GM23248 (cell line): Measurements from ENCODE around the gene ZNF750. TPM values are rescaled to one million over a fixed set of nuclear protein-coding genes. Genes with fewer than 3 reads are reported as not detected.

Experiments
- DNase-seq: peaks from one replicate; pipeline ENCODE4 v3.0.0-alpha.2; 2015
- H2AFZ ChIP-seq: fragments of 200-600 bp; sonication (generic); 2 replicates; pipeline ENCODE4 v1.6.1; 2016; ENCODE audit warnings: antibody characterized with exemption
- H3F3A ChIP-seq: fragments of 200-600 bp; sonication (generic); 2 replicates; pipeline ENCODE4 v1.6.1; 2016; ENCODE audit warnings: mild to moderate bottlenecking, antibody characterized with exemption, mixed run types; ENCODE audit not compliant: insufficient read depth
- H3K27ac ChIP-seq: fragments of 200-600 bp; sonication (generic); 2 replicates; pipeline ENCODE4 v1.5.1; 2016; ENCODE audit warnings: mild to moderate bottlenecking
- H3K27me3 ChIP-seq: fragments of 200-600 bp; sonication (generic); replicated peaks from 2 replicates; pipeline ENCODE4 v1.6.1; 2016; ENCODE audit warnings: mild to moderate bottlenecking; ENCODE audit not compliant: insufficient read depth
- H3K36me3 ChIP-seq: fragments of 200-600 bp; sonication (generic); 2 replicates; pipeline ENCODE4 v1.6.1; 2016; ENCODE audit warnings: low read depth, mild to moderate bottlenecking
- H3K4me1 ChIP-seq: fragments of 200-600 bp; sonication (generic); 2 replicates; pipeline ENCODE4 v1.6.1; 2016; ENCODE audit warnings: mild to moderate bottlenecking; ENCODE audit not compliant: insufficient read depth
- H3K4me2 ChIP-seq: fragments of 200-600 bp; sonication (generic); one replicate; pipeline ENCODE4 v1.6.1; 2016; ENCODE audit warnings: mild to moderate bottlenecking; ENCODE audit not compliant: unreplicated experiment
- H3K4me3 ChIP-seq: fragments of 200-600 bp; sonication (generic); 2 replicates; pipeline ENCODE4 v1.5.1; 2016; ENCODE audit warnings: mild to moderate bottlenecking
- H3K79me2 ChIP-seq: fragments of 200-600 bp; sonication (generic); 2 replicates; pipeline ENCODE4 v1.6.1; 2016; ENCODE audit warnings: mild to moderate bottlenecking; ENCODE audit not compliant: insufficient read depth
- H3K9ac ChIP-seq: fragments of 200-600 bp; sonication (generic); 2 replicates; pipeline ENCODE4 v1.6.1; 2016; ENCODE audit warnings: mild to moderate bottlenecking
- H3K9me2 ChIP-seq: fragments of 200-600 bp; sonication (generic); 2 replicates; pipeline ENCODE4 v1.6.1; 2016; ENCODE audit warnings: mixed run types, mild to moderate bottlenecking, moderate library complexity; ENCODE audit not compliant: insufficient read depth
- H3K9me3 ChIP-seq: fragments of 200-600 bp; sonication (generic); one replicate; pipeline ENCODE4 v1.6.1; 2017; ENCODE audit warnings: low read depth
- H4K20me1 ChIP-seq: fragments of 200-600 bp; sonication (generic); 2 replicates; pipeline ENCODE4 v1.6.0; 2016; ENCODE audit not compliant: insufficient read depth
- EZH2 ChIP-seq: fragments of 200-600 bp; sonication (generic); IDR thresholded peaks from 2 replicates; pipeline ENCODE4 v1.6.1; 2018; ENCODE audit warnings: antibody characterized with exemption, mild to moderate bottlenecking; ENCODE audit not compliant: insufficient read depth, poor library complexity, severe bottlenecking
- EZH2phosphoT487 ChIP-seq: fragments of 200-600 bp; sonication (generic); IDR thresholded peaks from 2 replicates; pipeline ENCODE4 v1.6.1; 2018; ENCODE audit warnings: antibody characterized with exemption, moderate library complexity, mild to moderate bottlenecking, low read depth; ENCODE audit not compliant: insufficient read depth
- WGBS, 2 experiments: methylation state at CpG; one replicate each; pipeline ENCODE4 v1.1.6; 2015 to 2017; ENCODE audit warnings: low lambda C conversion rate in 2 of 2, low coverage in 1 of 2; ENCODE audit errors: missing lambda C conversion rate in 2 of 2; 5-methylcytosine and 5-hydroxymethylcytosine counted together
- in situ Hi-C: fragments of 300-500 bp; cut with MboI; formaldehyde crosslinking; loops from 2 replicates; pipeline ENCODE4 v1.15.0; 2020
- polyA plus RNA-seq: library from polyadenylated mRNA; unstranded; fragments of >200 nt; fragmentation: Nextera tagmentation; extraction: Ambion mirVana; gene quantifications from 2 replicates; pipeline ENCODE4 v1.2.1, GENCODE V29; 2016
- total RNA-seq: library from RNA; depleted of rRNA; stranded (reverse); fragments of >200 nt; shearing (Covaris generic); gene quantifications from 2 replicates; pipeline ENCODE4 v1.2.3, GENCODE V29; 2014

The ZNF750 gene
- total and polyA plus RNA-seq, 2 experiments from 2014 or later, result 0.11 TPM; not detected in 1

DNA sequence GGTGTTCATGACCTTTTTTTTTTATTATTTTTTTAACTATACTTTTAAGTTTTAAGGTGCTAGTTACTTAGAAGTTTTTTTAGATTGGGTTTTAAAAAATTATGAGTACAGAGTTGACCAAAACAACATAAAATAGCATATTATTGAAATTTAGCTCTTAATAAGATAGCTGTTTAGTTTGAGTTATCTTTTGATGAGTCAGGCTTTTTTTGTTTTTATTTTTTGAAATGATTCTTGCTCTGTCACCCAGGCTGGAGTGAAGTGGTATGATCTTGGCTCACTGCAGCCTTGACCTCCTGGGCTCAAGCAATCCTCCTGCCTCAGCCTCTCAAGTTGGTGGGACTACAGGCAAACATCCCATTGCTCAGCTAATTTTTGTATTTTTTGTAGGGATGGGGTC, 13.6 kb downstream of the ZNF750 start:
- Histone ChIP-seq H3K9ac (no peak overlapping the region), H4K20me1 (no peaks in the 10 kb centered on the region), H2AFZ (no peak overlapping the region), H3F3A (no peaks in the 10 kb centered on the region), H3K9me3 (no peaks in the 10 kb centered on the region), H3K36me3 (no peaks in the 10 kb centered on the region), H3K27me3 (no peaks in the 10 kb centered on the region), H3K4me1 (no peaks in the 10 kb centered on the region), H3K4me2 (no peak overlapping the region), H3K4me3 (no peak overlapping the region), H3K9me2 (no peaks in the 10 kb centered on the region), H3K27ac (no peak overlapping the region), H3K79me2 (no peaks in the 10 kb centered on the region)
- TF ChIP-seq EZH2phosphoT487, result no peak
- no peak for TF ChIP-seq EZH2
- DNase-seq, result no peak
- in situ Hi-C loops, result no loop called here

DNA sequence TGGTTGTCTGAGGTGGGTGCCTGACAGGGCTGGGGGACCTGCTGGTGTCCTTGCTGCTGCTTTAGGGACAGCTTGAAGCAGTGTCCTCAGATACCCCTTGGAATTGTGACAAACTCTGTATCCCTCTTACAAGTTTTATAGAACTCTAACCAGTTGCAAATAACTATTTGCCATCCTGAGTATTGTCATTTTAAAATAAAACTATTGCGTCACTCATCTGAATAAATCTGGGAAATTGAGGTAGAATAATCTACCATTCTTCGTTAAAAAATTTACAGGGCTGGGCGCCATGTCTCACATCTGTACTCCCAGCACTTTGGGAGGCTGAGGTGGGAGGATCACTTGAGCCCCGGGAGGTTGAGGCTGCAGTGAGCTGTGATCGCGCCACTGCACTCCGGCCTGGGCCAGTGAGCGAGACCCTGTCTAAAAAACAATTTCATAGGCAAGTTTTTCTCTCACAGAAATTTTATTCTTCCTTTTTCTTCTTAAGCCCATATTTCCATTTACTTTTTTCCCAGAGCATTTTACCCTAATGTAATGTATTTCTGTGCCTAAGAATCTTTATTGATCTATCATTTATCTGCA, 14.2 kb downstream of the ZNF750 start:
- Histone ChIP-seq H2AFZ (no peak overlapping the region), H3K4me2 (no peak overlapping the region), H3K4me1 (no peaks in the 10 kb centered on the region), H3K9ac (no peak overlapping the region), H3K79me2 (no peaks in the 10 kb centered on the region), H4K20me1 (no peaks in the 10 kb centered on the region), H3K4me3 (no peak overlapping the region), H3K36me3 (peaks cover 3% of the 10 kb centered on the region; the same call in 1 of the 2 replicates), H3K9me3 (no peaks in the 10 kb centered on the region), H3K27me3 (no peaks in the 10 kb centered on the region), H3K9me2 (no peaks in the 10 kb centered on the region), H3F3A (no peaks in the 10 kb centered on the region), H3K27ac (no peak overlapping the region)
- no peak for DNase-seq
- in situ Hi-C loops, result no loop called here
- no peak for TF ChIP-seq EZH2
- TF ChIP-seq EZH2phosphoT487, result no peak
- 84 to 90% methylated on average over 8 of the region's 8 CpGs for WGBS, 2 experiments

DNA sequence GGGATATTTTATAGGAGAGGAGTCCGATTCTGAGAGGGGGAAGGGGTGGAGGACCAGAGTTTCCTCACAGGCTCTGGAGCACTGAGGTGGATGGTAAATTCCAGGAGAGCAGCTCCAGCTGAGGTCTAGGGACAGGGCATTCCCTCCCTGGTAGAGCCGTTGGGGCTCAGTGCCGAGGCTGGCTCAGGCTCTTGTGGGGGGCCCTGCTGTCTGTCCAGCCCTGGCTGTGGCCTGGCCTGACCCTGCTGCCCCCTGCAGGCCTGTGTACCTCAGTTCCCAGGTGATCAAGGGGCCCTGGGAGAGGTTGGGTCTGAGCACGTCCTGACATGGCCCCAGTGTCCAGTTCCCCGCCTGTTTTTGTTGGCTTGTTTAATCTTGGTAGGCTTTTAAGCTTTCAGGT, 16.8 kb downstream of the ZNF750 start:
- Histone ChIP-seq H2AFZ (no peak overlapping the region), H3K4me3 (no peak overlapping the region), H3K4me2 (no peak overlapping the region), H3K4me1 (no peaks in the 10 kb centered on the region), H3K9me3 (no peaks in the 10 kb centered on the region), H3K27ac (no peak overlapping the region), H4K20me1 (no peaks in the 10 kb centered on the region), H3F3A (no peaks in the 10 kb centered on the region), H3K9me2 (no peaks in the 10 kb centered on the region), H3K27me3 (no peaks in the 10 kb centered on the region), H3K36me3 (peaks cover 10% of the 10 kb centered on the region), H3K9ac (no peak overlapping the region), H3K79me2 (no peaks in the 10 kb centered on the region)
- DNase-seq, result peak; percentile 6
- no peak for TF ChIP-seq EZH2
- in situ Hi-C loops, result no loop called here
- WGBS, 2 experiments, result 90 to 91% methylated on average over 5 of the region's 5 CpGs

DNA sequence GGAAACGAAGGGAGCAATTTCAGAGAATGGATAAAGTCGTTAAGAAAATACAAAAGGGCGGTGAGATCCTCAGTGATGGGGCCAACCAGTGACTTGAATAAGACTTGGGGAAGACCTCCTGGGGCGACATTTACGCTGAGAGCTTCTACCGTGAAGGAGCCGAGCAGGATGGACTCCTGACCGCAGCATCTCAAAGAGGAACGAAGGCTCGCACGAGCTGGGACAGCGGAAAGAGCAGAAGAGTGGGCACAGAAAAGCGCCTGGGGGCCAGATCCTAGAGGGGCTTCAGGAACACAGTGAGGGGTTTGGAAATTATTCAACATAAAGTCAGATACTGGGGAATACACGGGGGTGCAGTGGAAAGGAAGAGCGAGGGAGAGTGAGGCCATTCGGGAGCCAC, 17.5 kb downstream of the ZNF750 start:
- WGBS, 2 experiments, result 91 to 93% methylated on average over 16 of the region's 16 CpGs
- Histone ChIP-seq H3K27ac (no peak overlapping the region), H3K27me3 (no peaks in the 10 kb centered on the region), H3K9me2 (no peaks in the 10 kb centered on the region), H3K9me3 (no peaks in the 10 kb centered on the region), H3K9ac (no peak overlapping the region), H3K4me3 (no peak overlapping the region), H3K36me3 (peaks cover 10% of the 10 kb centered on the region), H4K20me1 (no peaks in the 10 kb centered on the region), H2AFZ (no peak overlapping the region), H3F3A (no peaks in the 10 kb centered on the region), H3K79me2 (no peaks in the 10 kb centered on the region), H3K4me2 (no peak overlapping the region), H3K4me1 (no peaks in the 10 kb centered on the region)
- no peak for DNase-seq
- TF ChIP-seq EZH2 (no peak), EZH2phosphoT487 (no peak)
- in situ Hi-C loops, result no loop called here

DNA sequence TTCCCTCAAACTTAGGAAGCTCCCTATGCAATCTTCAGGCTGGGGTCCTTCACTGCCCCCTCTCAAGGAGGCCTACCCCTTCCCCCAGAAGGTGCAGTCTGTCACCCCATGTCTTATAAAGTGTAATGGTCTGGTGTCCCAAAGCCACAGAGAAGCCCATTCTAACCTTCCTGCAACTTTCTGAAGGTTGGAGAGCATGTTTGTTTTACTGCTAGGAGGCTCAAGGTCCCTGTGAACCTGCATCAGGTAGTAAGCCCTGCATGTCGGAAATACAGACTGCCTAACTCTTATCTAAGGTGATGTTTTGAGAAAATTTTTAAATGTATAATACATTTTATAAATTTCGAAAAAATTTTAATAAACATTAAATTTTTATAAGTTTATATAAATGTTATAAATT, 18.3 kb downstream of the ZNF750 start:
- H3K9me3 ChIP-seq, result no peaks in the 10 kb centered on the region
- no peaks in the 10 kb centered on the region for H3K27me3 ChIP-seq
- no peak overlapping the region for H3K9ac ChIP-seq
- WGBS, 2 experiments, result 96 to 98% methylated on average over 2 of the region's 2 CpGs
- H3K9me2 ChIP-seq, result no peaks in the 10 kb centered on the region
- peaks cover 10% of the 10 kb centered on the region for H3K36me3 ChIP-seq
- H2AFZ ChIP-seq, result no peak overlapping the region
- no peaks in the 10 kb centered on the region for H3K79me2 ChIP-seq
- no peak overlapping the region for H3K27ac ChIP-seq
- no peak for DNase-seq
- no peak overlapping the region for H3K4me2 ChIP-seq
- no peaks in the 10 kb centered on the region for H3K4me1 ChIP-seq
- in situ Hi-C loops, result no loop called here
- TF ChIP-seq EZH2, result no peak
- TF ChIP-seq EZH2phosphoT487, result no peak
- no peak overlapping the region for H3K4me3 ChIP-seq
- no peaks in the 10 kb centered on the region for H4K20me1 ChIP-seq
- H3F3A ChIP-seq, result no peaks in the 10 kb centered on the region
